Measurements from ENCODE around the gene SKP1.

- TF ChIP-seq POLR2AphosphoS5 (IDR thresholded peaks at IDR 0.05; ENCODE audit: low read depth, low read length) (no peak), POLR2A (IDR thresholded peaks at IDR 0.05; ENCODE audit: low read depth, low read length) (no peak), SPI1 (IDR thresholded peaks at IDR 0.05; ENCODE audit: low read depth, low read length) (no peak), TAF1 (IDR thresholded peaks at IDR 0.05; ENCODE audit: low read depth, low read length) (no peak; the same call in 1 of the 2 replicates), PAX5 (IDR thresholded peaks at IDR 0.05; ENCODE audit: insufficient read depth, low read length, severe bottlenecking) (no peak)
Measured at GRCh38 chr5:134113902-134114875, 62.6 kb downstream of the SKP1 start, which contains the start of gene TCF7.

Data from GM12891 (cell line).